ENCODE data around the gene CMTR2.

DNA sequence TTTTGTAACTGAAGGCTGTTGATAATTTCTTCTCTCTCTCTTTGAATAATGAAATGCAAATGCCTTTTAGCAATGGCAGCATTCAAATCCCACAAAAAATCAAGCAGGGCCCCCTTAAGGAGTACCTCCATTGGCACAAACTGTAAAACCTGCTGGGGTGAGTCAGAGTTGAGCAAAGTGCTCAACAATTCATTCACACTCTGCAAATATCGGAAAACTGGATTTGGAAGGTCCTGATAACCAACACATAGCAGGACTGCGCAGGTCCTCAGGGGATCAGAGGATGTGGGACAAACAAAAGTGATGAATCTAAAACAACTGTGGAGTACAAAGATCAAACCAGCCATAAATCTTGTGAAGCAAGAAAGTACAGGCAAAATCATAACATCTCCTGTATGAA, 5.6 kb downstream of the CMTR2 start:
- no peak for TF ChIP-seq EP300 (IDR thresholded peaks at IDR 0.05; ENCODE audit: borderline replicate concordance in 1 of 2, low read depth in 1 of 2, low read length in 1 of 2)
- no peak for TF ChIP-seq FOXM1 (IDR thresholded peaks at IDR 0.05; ENCODE audit: low read depth)
